Fibroblast of lung (primary cell): ENCODE measurements around the gene LRRIQ1.

Experiments used
- CTCF ChIP-seq, 2 donors: IDR thresholded peaks in 1 of 2; conservative IDR thresholded peaks in 1 of 2; 1 replicate in 1 of 2; 2 replicates in 1 of 2; pipeline ENCODE4 v1.5.1; 2011 to 2012; ENCODE audit warnings: low read length in 2 of 2, control low read depth in 1 of 2, inconsistent platforms in 1 of 2, low read depth in 1 of 2, mild to moderate bottlenecking in 1 of 2
- EZH2 ChIP-seq: IDR thresholded peaks from 2 replicates; pipeline ENCODE4 v1.5.1; 2012; ENCODE audit warnings: low read length, control low read depth, mild to moderate bottlenecking; ENCODE audit errors: missing control alignments

GRCh38 chr12:85072826-85073225 lies 36.7 kb downstream of the LRRIQ1 start:
- TF ChIP-seq EZH2 (no peak), CTCF (conservative IDR thresholded peaks at IDR 0.05 in 1 of 2, IDR thresholded peaks at IDR 0.05 in 1 of 2; ENCODE audit: low read depth in 1 of 2, low read length in 2 of 2) (no peak)
